NCI-H2196 (cell line): ENCODE measurements around the gene NPTN.

Experiments used
- DNase-seq: peaks from one replicate; lab custom pipeline; 2025; ENCODE audit not compliant: unreplicated experiment; lab: John Stamatoyannopoulos, UW

The NPTN gene

DNA sequence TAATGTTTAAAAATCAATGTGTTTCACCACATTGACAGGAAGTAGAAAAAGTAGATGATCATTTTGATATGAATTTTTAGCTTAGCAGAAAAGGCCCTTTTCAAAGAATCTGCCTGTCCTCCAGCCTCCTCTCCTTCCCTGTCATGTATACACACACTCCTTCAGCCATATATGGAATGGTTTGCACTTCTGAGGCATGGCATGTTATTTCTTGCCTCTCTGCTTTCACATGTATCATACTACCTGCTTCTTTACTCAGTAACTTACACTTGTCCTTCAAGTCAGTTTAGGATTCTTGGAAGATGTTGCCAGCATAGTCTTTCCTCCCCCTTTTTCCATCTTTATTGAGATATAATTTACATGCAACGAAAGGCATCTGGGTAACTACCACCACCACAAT lies 111.2 kb downstream of the NPTN start:
- no peak for DNase-seq

DNA sequence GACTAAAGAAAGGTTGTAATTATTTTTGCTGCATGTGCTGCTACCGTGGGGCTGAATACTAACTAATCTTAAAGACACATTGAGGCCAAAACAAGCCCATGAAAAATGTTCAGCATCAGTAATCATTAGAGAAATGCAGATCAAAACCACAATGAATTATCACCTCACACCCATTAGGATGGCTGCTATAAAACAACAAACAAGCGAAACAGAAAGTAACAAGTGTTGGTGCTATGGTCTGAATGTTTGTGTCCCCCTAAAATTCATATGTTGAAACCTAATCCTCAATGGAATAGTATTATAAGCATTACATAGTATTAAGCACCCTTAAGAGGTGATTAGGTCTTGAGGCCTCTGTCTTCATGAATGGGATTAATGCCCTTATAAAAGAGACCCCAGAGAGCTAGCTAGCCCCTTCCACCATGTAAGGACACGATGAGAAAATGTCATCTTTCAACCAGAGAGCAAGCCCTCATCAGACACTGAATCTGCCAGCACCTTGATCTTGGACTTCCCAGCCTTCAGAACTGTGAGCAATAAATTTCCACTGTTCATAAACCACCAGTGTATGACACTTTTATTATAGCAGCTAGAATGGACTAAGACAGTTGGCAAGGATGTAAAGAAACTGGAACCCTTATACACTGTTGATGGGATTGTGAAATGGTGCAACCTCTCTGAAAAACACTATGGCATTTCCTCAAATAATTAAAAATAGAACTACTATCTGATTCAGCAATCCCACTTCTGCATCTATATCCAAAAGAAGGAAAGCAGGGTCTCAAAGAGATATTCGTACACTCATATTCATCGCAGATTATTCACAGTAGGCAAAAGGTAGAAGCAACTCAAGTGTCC lies 114.1 kb downstream of the NPTN start:
- no peak for DNase-seq

DNA sequence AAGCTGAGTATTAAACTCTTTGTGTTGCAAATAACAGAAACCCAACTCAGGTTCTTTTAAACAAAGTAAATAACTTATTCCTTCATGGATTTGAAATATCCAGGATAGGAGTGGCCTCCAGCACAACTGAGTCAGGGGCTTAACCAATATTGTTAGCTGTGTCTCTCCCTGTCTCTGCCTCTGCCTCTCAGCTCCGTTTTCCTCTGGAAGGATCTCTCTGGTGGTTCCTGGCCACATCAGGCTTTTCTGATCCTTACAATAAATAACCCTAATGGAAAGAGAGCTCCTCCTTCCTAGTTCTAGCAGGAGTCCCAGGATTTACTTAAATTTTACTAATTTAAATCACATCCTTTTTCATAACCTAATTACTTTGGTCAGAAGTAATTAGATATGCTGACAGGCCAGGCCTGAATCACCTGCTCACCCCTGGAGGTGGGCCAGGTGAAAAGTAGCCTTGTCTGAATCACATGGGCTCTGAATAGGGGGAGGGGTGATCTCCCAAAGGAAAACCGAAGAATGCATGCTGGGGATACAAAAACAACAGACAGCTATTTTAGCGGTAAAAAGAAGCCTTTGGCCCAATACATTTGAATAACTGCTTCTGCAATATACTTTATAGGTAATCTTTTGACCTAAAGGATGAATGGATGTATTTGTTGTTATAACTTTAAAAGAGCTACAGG lies 114.9 kb downstream of the NPTN start:
- DNase-seq: peak; percentile 3

DNA sequence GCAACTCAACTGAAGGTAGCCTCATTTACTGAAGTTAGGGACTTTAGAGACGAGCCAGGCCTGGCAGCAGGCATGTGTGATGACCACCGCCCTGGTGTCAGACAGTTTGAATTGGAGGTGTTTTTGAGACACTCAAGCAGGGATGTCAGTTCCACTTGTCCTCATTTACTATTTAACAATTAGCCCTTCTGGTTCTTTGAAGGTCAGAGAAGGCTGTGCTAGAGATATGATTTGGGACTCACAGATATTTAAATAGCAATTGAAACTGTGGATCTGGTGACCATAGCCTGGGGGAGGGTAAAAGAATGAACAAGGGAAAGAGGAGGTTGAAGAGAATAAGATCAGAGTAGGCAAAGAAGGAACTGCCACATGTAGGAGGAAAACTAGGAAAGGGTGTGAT lies 115.6 kb downstream of the NPTN start:
- no peak for DNase-seq

DNA sequence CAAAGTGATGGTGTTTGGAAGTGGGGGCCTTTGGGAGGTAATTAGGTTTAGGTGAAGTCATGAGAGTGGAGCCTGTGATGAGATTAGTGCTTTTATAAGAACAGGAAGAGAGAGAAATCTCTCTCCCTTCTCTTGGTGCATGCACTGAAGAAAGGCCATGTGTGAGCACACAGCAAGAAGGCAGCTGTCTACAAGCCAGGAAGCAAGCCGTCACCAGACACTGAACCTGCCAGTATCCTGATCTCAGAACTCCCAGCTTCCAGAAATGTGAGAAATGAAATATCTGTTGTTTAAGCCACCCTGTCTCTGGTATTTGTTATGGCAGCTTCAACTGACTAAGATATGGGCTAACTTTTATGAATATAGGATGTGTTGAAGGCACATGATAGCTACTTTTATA lies 117.7 kb downstream of the NPTN start:
- DNase-seq: no peak
